ENCODE results near the gene GNAT3. TPM values are rescaled to one million over a fixed set of nuclear protein-coding genes. Genes with fewer than 3 reads are reported as not detected.

GNAT3 gene
- polyA plus RNA-seq, 1 donor = not detected

- DNase-seq = no peak
Observed at GRCh38 chr7:80463272-80463920, 48.5 kb downstream of the GNAT3 start.

GRCh38 chr7:80460857-80461256 is 51.0 kb downstream of the GNAT3 start:
- no peak for DNase-seq

GRCh38 chr7:80459776-80460510 is 51.9 kb downstream of the GNAT3 start:
- DNase-seq = peak; percentile 29

- no peak for DNase-seq
Observed at GRCh38 chr7:80458822-80459725, 52.8 kb downstream of the GNAT3 start.

GRCh38 chr7:80453699-80454340 is 58.0 kb downstream of the GNAT3 start:
- peak; percentile 47 for DNase-seq

- DNase-seq = no peak
Observed at GRCh38 chr7:80450621-80451308, 61.1 kb downstream of the GNAT3 start.

GRCh38 chr7:80449836-80450235 is 62.0 kb downstream of the GNAT3 start:
- DNase-seq = no peak

GRCh38 chr7:80445351-80445750 is 66.5 kb downstream of the GNAT3 start:
- DNase-seq = no peak

GRCh38 chr7:80444811-80445210 is 67.1 kb downstream of the GNAT3 start:
- DNase-seq = no peak

GRCh38 chr7:80443325-80443724 is 68.5 kb downstream of the GNAT3 start:
- no peak for DNase-seq

- DNase-seq = no peak
Observed at GRCh38 chr7:80440883-80441282, 71.0 kb downstream of the GNAT3 start.

- DNase-seq = peak; percentile 87
Observed at GRCh38 chr7:80439894-80440821, 71.7 kb downstream of the GNAT3 start.

GRCh38 chr7:80435521-80435920 is 76.3 kb downstream of the GNAT3 start:
- no peak for DNase-seq

- DNase-seq = no peak
Observed at GRCh38 chr7:80434047-80434446, 77.8 kb downstream of the GNAT3 start.

- no peak for DNase-seq
Observed at GRCh38 chr7:80432166-80432565, 79.7 kb downstream of the GNAT3 start.

GRCh38 chr7:80429181-80429580 is 82.7 kb downstream of the GNAT3 start:
- DNase-seq = no peak

GRCh38 chr7:80428161-80429054 is 83.5 kb downstream of the GNAT3 start:
- DNase-seq = peak; percentile 58

- no peak for DNase-seq
Observed at GRCh38 chr7:80427218-80427617, 84.6 kb downstream of the GNAT3 start.

GRCh38 chr7:80420876-80421275 is 91.0 kb downstream of the GNAT3 start:
- DNase-seq = no peak
